Stimulated activated CD8-positive, alpha-beta memory T cell treated with anti-CD3 and anti-CD28 coated beads, Interleukin-7, amount 100 ng/mL, for 24 hours (primary cell): ENCODE results near the gene TRMT44.
"Not testable (repeated sequence)": the region's sequence is repeated elsewhere in the genome, so short reads cannot be mapped to it uniquely, and the experiment has no call there.

Experiments used
- DNase-seq: peaks from one replicate; pipeline ENCODE4 v3.0.0-alpha.2; 2020; ENCODE audit warnings: low read depth

The TRMT44 gene

GRCh38 chr4:8406887-8407286 lies 33.7 kb upstream of the TRMT44 start:
- not testable (repeated sequence) for DNase-seq

DNA sequence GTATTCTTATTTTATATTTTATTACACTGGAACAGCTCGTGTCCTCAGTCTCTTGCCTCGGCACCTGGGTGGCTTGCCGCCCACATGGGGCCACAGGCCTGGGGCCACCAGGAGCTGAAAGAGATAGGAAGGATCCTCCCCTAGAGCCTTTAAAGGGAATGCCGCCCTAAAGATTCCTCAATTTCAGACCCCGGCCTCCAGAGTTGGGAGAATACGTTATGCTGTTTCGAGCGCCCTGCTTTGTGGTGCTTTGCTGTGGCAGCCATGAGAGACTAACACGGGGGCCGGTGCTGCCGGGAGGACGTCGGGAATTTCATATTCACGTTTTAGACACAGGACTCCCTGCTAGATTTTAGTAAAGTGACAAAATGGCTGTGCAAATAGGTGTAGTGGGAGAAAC lies 33.3 kb upstream of the TRMT44 start:
- no peak for DNase-seq

DNA sequence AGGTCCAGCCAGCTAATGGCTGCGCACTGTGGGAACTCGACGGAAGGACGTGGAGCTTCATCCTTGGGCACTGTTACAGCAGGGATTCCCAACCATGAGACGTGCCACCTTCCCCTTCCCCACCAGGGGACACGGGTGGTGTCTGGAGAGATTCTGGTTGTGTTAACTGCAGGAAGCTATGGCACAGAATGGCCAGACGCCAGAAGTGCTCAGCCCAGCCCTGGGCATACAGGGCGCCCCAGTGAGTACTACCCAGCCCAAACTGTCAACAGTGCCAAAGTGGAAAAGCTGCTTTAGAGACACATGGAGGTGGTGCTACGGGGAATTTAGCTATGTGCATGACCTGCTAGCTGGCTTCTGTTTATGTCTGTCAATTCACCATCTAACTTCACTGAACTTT lies 32.8 kb upstream of the TRMT44 start:
- DNase-seq = no peak

DNA sequence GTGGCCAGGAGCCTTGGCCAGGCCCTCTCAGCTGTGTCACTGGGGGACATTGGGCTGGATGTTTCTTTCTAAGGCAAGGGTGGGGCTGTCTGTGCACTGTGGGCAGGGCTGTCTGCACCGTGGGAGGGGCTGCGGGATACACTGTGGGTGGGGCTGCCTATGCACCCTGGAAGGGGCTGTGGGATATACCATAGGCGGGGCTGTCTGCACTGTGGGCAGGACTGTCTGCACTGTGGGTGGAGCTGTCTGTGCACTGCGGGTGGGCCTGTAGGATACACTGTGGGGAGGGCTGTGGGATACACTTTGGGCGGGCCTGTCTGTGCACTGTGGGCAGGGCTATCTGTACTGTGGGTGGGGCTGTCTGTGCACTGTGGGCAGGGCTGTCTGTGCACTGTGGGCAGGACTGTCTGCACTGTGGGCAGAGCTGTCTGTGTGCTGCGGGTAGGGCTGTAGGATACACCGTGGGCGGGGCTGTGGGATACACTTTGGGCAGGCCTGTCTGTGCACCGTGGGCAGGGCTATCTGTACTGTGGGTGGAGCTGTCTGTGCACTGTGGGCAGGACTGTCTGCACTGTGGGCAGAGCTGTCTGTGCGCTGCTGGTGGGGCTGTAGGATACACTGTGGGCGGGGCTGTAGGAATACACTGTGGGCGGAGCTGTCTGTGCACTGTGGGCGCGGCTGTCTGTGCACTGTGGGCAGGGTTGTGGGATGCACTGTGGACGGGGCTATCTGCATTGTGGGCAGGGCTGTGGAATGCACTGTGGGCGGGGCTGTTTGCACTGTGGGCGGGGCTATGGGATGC lies 31.1 kb upstream of the TRMT44 start:
- DNase-seq = peak; percentile 21

DNA sequence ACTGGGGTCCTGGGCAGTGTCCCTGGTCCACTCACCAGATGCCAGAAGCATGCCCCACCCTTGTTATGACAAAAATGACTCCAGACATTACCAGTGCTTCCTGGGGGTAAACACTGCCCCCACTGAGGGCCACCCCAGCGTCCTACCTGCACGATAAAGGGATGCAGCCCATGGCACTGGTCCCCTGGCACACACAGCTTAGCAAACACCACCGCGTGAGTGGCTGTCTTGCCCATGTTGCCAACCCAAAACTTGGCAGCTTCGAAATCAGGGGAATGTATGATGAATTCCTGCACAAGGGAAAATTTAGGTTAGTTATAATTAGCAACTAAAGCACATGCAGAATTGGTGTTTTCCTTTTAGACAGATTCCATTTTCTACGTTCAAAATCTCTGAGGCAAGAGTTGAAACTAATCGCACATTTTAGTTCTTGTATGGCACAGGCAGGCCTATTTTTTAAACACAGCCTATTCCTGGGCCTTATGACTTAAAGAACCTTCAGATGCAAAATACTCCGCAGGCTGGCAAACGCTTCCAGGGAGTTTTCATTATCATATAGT lies 30.4 kb upstream of the TRMT44 start:
- no peak for DNase-seq

DNA sequence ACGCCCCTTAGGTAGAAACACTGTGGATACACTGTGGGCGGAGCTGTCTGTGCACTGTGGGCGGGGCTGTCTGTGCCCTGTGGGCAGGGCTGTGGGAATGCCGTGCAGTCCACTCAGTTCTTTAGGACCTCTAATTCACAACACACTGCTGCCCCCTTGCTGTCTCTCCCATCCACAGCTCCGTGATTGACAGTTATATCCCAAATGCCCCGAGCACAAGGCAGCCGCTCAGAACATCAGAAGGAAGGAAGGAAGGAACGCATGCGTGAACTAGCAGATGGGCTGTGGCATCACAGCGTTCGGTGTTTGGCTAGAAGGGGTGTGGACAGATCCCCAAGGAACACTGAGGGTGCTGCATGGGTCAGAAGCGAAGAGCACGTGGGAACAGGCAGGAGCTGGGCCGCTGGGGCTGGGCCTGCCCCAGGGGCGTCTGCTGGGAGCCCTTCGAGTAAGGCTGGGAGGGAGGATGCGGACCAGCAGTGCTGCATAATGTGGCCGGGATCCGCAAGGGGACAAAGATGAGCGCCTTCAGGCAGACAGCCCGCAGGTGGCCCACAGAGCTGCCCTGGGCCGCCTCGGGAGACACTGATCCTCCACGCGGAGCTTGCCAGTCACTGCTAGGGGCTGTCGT lies 29.8 kb upstream of the TRMT44 start:
- no peak for DNase-seq

- DNase-seq = no peak
These were observed 29.0 kb upstream of the TRMT44 start for GRCh38 chr4:8411351-8412180.

DNA sequence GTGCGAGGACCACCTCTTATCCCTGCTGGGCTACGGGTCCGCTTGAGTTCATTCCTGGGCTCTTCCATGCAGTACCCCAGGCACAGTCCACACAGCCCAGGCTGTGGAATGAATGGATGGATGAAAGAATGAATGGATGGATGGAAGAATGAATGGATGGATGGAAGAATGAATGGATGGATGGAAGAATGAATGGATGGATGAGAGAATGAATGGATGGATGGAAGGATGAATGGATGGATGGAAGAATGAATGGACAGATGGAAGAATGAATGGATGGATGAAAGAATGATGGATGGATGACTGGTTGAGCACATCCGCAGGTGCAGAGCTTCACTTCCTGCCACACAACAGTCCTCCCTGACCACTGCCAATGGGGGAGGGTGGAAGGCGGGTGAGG lies 28.3 kb upstream of the TRMT44 start:
- DNase-seq = no peak

- DNase-seq = no peak
These were observed 26.2 kb upstream of the TRMT44 start for GRCh38 chr4:8414377-8414776.

- no peak for DNase-seq
These were observed 23.4 kb upstream of the TRMT44 start for GRCh38 chr4:8417071-8417614.

- DNase-seq = no peak
These were observed 21.1 kb upstream of the TRMT44 start for GRCh38 chr4:8419222-8420041.

DNA sequence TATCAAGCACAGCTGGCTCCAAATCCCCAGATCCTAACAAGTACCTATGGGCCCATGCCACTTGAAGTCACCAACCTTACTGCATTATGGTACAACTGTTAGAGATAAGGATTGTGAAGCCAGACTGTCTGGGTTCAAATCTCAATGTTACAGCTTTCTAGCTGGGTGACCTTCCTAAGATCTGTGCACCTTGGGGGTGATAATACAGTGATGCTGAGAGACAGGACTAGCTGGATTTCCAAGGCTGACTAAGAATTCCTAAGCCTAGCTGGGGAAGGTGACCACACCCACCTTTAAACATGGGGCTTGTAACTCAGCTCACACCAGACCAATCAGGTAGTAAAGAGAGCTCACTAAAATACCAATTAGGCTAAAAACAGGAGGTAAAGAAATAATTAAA lies 20.4 kb upstream of the TRMT44 start:
- not testable (repeated sequence) for DNase-seq

- no peak for DNase-seq
These were observed 18.2 kb upstream of the TRMT44 start for GRCh38 chr4:8422327-8422726.

- DNase-seq = no peak
These were observed 17.8 kb upstream of the TRMT44 start for GRCh38 chr4:8422786-8423185.

DNA sequence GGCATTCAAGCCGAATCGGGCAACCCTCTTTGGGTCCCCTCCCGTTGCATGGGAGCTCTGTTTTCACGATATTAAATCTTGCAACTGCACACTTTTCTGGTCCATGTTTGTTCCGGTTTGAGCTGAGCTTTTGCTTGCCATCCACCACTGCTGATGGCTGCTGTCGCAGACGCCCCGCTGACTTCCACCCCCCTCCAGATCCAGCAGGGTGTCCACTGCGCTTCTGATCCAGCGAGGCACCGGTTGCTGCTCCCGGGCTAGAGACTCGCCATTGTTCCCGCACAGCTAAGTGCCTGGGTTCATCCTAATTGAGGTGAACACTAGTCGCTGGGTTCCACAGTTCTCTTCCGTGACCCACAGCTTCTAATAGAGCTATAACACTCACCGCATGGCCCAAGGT lies 13.3 kb upstream of the TRMT44 start:
- DNase-seq = no peak

DNA sequence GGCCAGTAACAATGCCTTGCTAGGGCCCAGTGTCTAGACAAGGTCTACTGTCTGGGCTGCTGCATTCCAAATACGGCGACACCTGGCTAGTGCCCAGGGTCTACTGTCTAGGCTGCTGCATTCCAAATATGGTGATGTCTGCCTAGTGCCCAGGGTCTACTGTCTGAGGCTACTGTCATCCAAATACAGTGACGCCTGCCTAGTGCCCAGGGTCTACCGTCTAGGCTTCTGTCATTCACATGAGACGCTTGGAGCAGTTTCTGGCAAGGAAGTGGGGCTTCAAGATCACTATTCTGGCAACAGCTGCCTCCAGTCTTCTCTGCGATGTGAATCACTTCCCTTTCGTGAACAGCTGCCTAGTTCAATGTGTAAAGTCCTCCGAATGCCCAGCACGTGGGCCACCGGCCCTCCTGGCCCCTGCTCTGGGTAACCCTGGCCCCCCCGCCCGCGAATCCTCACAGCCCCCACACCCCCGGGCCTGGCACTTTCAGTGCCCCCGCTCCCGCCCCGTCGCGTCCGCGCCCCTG lies 12.8 kb upstream of the TRMT44 start:
- no peak for DNase-seq

DNA sequence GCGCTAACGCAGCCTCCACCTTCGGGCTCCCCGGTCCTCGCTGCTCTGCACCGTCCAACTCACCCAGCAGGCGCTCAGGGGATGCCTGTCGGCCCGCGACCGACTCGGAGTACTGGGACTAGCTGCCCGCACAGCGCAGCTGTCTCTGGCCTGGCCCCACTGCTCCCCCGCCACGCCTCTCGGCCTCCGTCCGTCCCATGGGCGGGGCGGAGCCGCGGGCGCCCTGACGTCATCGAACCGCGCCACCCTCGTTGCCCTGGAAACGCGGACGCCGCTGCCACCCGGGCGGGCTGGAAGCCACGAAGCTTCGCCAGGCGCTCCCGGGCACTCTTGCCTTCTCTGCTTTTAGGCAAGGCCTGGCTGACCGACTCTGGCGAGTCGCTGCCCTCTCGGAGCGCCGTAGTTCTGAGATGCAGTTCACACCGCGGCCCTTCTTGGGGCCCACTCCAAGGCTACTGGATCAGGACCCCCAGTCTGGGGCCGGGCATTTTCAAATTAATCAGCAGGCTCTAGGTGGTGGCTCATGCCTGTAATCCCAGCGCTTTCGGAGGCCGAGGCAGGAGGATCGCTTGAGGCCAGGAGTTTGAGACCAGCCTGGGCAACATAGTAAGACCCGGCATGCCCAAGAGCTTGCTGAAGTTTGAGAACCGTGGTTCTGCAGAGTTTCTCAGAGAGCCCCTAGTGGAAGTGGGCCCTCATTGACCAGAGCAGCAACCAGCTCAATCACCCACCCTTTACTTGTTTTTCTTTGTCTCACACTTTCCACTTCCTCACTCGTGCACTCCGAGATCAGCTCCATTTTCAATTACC lies 12.1 kb upstream of the TRMT44 start:
- peak; percentile 90 for DNase-seq

DNA sequence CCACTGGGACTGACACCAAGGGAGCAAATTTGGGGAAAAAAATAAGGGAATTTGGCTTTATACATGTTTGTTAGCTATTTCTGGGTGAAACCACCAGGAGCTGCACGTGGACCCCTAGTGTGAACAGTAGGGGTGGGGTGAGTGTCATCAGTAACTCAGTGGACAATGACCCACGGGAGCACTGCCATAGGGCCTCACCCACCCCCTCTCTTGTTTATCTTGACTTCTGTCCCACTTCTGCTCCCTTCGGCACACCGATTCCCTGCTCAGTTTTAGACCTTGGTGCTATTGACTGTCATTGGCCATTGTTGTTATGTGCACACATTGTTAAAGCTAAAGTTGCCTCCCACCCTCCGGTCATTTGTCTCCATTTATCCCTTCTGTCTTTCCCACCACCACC lies 9.0 kb upstream of the TRMT44 start:
- no peak for DNase-seq

- DNase-seq = no peak
These were observed 7.4 kb upstream of the TRMT44 start for GRCh38 chr4:8433136-8433535.
